SJCRH30 (cell line): ENCODE measurements around the gene ZSWIM3. TPM values are rescaled to one million over a fixed set of nuclear protein-coding genes. Genes with fewer than 3 reads are reported as not detected.
"Not testable (repeated sequence)": the region's sequence is repeated elsewhere in the genome, so short reads cannot be mapped to it uniquely, and the experiment has no call there.

Experiments
- DNase-seq, 2 experiments: peaks; one replicate each; pipeline ENCODE4 v3.0.0-alpha.2; 2015 to 2020
- H3K27ac ChIP-seq: fragments of 250-450 bp; sonication (Bioruptor Pico); 2 replicates; pipeline ENCODE4 v1.5.1; 2020; ENCODE audit warnings: mild to moderate bottlenecking, moderate library complexity
- H3K27me3 ChIP-seq: fragments of 250-450 bp; sonication (Bioruptor Pico); 2 replicates; pipeline ENCODE4 v1.5.1; 2020; ENCODE audit warnings: mild to moderate bottlenecking, moderate library complexity
- H3K36me3 ChIP-seq: fragments of 250-450 bp; sonication (Bioruptor Pico); 2 replicates; pipeline ENCODE4 v1.5.1; 2020; ENCODE audit warnings: mild to moderate bottlenecking, moderate library complexity
- H3K4me1 ChIP-seq: fragments of 250-450 bp; sonication (Bioruptor Pico); 2 replicates; pipeline ENCODE4 v1.5.1; 2020; ENCODE audit warnings: mild to moderate bottlenecking, moderate library complexity
- H3K4me3 ChIP-seq: fragments of 250-450 bp; sonication (Bioruptor Pico); 2 replicates; pipeline ENCODE4 v1.5.1; 2020; ENCODE audit warnings: mild to moderate bottlenecking, moderate library complexity
- H3K9me3 ChIP-seq: fragments of 250-450 bp; sonication (Bioruptor Pico); replicated peaks from 2 replicates; pipeline ENCODE4 v1.5.1; 2020; ENCODE audit warnings: mild to moderate bottlenecking, moderate library complexity
- total RNA-seq: library from RNA; depleted of rRNA; stranded (reverse); fragments of >200 nt; shearing (Covaris generic); gene quantifications from 2 replicates; pipeline ENCODE4 v1.2.3, GENCODE V29; 2014

Gene ZSWIM3
- total RNA-seq, 1 experiment from 2014 or later, result 6.2 TPM

DNA sequence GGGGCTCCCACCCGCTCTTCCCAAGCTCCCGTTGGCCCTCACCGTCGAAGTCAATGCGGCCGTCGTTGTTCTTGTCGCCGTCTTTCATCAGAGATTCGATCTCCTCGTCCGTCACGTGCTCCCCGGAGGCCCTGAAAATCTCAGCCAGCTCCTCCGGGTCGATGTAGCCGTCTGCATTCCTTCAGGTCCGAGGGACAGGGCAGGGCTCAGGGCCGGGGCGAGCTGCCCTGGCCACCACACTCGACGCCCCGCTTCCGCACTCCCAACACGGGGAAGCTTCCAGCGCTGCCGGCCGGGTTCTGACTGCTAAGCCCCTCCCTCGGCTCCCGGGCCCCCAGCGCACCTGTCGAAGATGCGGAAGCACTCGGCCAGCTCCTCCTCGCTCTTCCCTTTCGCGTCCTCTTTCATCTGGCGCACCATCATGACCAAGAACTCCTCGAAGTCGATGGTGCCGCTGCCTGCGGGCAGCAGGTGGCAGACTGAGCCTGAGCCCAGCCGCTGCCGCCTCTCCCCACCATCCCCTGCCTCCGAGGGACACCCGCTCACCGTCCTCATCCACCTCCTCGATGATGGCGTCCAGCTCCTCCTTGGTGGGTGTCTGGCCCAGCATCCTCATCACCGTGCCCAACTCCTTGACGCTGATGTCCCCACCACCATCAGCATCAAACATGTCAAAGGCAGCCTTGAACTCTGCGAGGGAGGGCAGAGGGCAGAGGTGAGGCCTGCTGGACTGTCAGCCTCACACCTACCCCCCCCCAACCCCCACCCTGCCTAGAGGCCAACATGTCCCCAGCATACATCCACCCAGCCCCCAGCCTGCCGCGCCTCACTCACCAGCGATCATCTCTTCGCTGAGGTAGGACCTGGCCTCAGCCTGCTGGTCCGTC lies 33.2 kb upstream of the ZSWIM3 start:
- H3K27me3 ChIP-seq, result no peaks in the 10 kb centered on the region
- peaks cover 45% of the 10 kb centered on the region for H3K4me1 ChIP-seq
- no peak overlapping the region for H3K4me3 ChIP-seq
- peak; percentile 59 to 62 for DNase-seq
- H3K9me3 ChIP-seq, result no peaks in the 10 kb centered on the region
- no peaks in the 10 kb centered on the region for H3K36me3 ChIP-seq
- H3K27ac ChIP-seq, result no peak overlapping the region

DNA sequence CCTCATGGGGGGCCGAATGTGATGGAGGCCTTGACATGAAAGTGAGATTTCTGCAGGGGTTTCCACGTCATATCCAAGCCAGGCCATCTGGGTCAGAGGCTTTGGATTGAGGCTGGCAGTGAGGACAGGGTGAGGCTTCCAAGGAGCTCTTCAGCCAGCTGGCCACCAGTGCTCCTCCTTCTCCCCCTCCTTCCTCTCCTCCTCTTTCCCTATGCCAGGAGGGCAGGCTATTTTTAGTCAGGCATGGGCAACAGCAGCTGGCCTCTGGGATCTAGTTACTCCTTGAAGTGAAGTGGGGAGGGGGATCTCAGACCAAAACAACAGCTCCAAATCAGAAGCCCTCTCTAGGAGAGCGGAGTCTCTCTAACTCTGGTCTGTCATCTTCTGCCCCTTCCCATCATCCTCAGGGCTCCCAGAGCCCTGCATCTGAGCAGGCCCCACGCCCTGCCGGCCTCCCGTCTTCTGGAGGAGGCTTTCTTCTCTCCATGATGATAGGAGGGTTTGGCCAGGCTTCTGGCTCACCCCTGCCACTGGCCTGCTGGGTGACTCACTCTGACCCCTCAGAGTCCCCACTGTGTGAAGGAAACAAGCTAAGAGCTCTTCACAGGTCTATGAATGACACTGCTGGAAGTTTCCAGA lies 30.9 kb upstream of the ZSWIM3 start:
- DNase-seq, result peak; percentile 57 to 72
- peak overlapping the region; percentile 23; the same call in 1 of the 2 replicates for H3K27ac ChIP-seq
- H3K36me3 ChIP-seq, result no peaks in the 10 kb centered on the region
- no peaks in the 10 kb centered on the region for H3K27me3 ChIP-seq
- H3K4me1 ChIP-seq, result peaks cover 48% of the 10 kb centered on the region
- H3K9me3 ChIP-seq, result no peaks in the 10 kb centered on the region
- H3K4me3 ChIP-seq, result no peak overlapping the region

DNA sequence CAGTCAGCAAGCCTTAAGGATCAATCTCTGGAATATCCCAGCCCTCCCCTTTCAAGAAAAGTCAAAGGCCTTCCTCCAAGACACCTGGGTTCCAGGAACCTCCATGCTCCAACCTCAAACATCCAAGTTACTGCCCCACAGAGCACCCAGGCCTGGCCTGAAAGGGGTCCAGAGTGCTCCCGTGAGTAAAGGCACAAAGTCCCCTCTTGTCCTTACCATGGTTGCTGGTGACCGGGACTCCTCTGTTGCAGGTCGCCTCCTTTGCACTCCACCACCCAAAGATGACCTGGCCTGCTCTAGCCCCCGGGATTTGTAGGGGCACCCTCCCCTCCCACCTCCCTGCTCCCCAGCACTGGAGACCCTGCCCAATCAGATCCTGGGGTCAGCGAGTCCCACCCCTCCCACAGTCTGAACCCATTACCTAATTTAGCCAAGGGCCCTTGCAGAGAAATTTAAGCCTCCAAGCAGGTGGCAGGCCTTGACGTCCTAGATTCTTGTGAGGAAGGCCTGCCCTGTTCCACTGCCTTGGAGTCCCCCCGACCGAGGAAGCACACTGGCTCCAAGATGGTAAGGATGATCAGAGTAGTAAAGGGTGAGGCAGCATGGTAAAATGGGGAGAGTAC lies 30.3 kb upstream of the ZSWIM3 start, which contains the start of gene TNNC2:
Gene TNNC2 (minus strand): TSS at position 283 of the 623 bp plus-strand sequence. CDS start 64 bp downstream, at position 219.
- Histone ChIP-seq H3K27me3 (no peaks in the 10 kb centered on the region), H3K27ac (peak within 1 kb of the TSS; percentile 73), H3K36me3 (no peaks in the 10 kb centered on the region), H3K4me1 (peaks cover 48% of the 10 kb centered on the region), H3K9me3 (no peaks in the 10 kb centered on the region), H3K4me3 (no peak within 1 kb of the TSS)
- no peak for DNase-seq

DNA sequence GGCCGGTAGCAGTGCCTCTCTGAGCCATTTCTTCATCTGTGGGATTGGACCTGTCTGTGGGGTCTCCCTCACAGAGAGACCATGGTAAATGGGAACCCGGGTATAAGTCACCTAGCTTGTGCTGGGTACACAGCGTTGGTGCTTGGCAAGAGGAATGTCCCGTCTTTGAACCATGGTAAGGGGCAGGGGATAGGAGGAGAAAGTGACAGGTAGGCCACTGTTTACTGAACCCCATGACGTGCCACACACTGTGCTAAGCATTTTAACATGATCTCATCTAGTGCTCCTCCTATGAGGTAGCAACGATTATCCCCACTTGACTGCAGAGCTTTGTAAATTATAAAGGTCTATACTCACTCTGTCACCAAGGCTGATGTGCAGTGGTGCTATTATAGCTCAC lies 29.7 kb upstream of the ZSWIM3 start:
- H3K27me3 ChIP-seq, result no peaks in the 10 kb centered on the region
- H3K4me1 ChIP-seq, result peaks cover 49% of the 10 kb centered on the region
- DNase-seq, result no peak
- no peak overlapping the region for H3K4me3 ChIP-seq
- no peaks in the 10 kb centered on the region for H3K36me3 ChIP-seq
- H3K27ac ChIP-seq, result no peak overlapping the region; the same call in 1 of the 2 replicates
- H3K9me3 ChIP-seq, result no peaks in the 10 kb centered on the region

DNA sequence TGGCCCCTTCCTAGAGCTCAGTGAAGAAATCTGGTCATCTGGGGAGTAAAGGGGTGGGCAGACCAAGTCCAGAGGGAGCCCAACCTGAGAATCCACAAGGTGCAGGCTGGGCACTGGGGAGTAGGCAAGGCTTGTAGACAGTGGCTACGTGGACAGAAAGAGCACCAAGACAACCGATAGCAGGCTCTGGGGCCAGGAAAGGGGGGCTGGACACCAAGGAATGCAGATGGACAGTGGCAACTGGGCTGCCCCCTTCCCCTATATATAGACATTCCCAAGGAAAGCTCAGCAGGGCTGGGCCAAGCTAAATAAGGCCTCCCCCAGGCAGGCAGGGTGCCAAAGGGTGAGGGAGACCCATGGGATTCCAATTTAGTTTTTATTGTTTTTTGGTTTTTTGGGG lies 28.8 kb upstream of the ZSWIM3 start:
- H3K4me3 ChIP-seq, result no peak overlapping the region
- peak; percentile 100 for DNase-seq
- H3K4me1 ChIP-seq, result peaks cover 51% of the 10 kb centered on the region
- no peaks in the 10 kb centered on the region for H3K36me3 ChIP-seq
- no peaks in the 10 kb centered on the region for H3K27me3 ChIP-seq
- no peaks in the 10 kb centered on the region for H3K9me3 ChIP-seq
- H3K27ac ChIP-seq, result peak overlapping the region; percentile 73

DNA sequence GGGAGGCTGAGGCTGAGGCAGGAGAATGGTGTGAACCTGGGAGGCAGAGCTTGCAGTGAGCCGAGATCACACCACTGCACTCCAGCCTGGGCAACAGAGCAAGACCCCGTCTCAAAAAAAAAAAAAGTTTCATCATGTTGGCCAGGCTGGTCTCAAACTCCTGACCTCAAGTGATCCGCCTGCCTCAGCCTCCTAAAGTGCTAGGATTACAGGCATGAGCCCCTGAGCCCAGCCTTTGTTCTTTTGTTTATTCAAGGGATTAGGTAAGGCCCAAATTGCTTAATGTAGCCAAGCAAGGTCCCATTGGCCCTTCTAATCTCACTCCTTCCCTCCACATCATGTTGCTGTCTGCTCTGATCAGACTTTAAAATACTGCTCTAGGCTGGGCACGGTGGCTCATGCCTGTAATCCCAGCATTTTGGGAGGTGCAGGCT lies 27.7 kb upstream of the ZSWIM3 start:
- H3K4me1 ChIP-seq, result peaks cover 45% of the 10 kb centered on the region
- H3K4me3 ChIP-seq, H3K27ac ChIP-seq, H3K36me3 ChIP-seq, DNase-seq, H3K9me3 ChIP-seq, H3K27me3 ChIP-seq: not testable (repeated sequence)

DNA sequence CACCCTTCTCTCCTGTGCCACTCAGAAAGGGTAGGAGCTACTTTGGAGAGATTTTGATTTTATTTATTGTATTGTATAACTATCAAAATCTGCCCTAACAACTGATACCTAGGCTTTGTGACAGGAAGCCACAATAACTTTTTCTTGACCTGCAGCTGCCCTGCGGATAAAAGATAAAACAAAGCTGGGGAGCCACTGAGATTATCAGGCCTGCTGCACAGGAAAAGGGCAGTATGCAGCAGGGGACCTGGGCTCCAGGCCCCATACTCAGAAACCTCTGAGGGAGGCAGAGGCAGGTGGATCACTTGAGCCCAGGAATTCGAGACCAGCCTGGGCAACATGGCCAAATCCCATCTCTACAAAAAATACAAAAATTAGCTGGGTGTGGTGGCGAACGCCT lies 24.8 kb upstream of the ZSWIM3 start:
- no peak overlapping the region for H3K27ac ChIP-seq

DNA sequence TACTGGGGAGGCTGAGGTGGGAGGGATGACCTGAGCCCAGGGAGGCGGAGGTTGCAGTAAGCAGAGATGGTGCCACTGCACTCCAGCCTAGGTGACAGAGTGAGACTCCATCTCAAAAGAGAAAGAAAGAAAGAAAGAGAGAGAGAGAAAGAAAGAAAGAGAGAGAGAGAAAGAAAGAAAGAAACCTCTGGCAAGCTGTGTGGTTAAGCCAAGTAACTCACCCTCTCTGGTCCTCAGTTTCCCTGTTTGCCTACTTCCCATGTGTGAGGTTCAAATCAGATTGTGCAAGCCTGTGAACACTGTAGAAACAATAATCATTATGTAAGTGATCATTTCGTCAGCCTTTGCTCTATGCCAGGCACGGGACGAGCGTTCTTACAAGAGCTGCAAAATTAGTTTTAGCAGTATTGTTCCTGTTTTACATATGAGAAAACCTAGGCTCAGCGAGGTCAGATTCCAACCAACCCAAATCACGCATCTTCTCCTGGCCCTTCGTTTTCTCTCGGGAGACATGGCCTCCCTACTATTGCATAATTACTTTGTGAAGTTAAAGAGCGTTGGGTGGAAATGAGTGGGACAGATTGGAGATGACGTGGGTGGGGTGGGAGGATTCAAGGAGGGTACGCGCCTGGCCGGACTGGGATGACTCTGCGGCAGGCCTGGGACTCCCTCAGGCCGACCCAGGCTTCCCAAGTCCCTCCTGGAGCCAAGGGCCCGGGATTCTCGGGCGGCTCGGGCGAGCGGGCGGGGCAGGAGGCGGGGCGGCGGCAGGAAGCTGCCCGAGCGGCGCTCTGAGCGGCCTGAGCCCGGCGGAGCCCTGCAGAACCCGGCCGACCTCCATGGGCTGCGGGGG lies 24.2 kb upstream of the ZSWIM3 start, which contains the start of gene SNX21:
Gene SNX21 (plus strand): TSS at position 770 of the 853 bp plus-strand sequence. CDS start 121 bp downstream, outside the sequence.
- no peaks in the 10 kb centered on the region for H3K9me3 ChIP-seq
- no peaks in the 10 kb centered on the region for H3K27me3 ChIP-seq
- peak; percentile 93 to 94 for DNase-seq
- peaks cover 32% of the 10 kb centered on the region for H3K4me1 ChIP-seq
- H3K36me3 ChIP-seq, result no peaks in the 10 kb centered on the region
- H3K4me3 ChIP-seq, result peak within 1 kb of the TSS; percentile 64
- H3K27ac ChIP-seq, result peak within 1 kb of the TSS; percentile 21; the same call in 1 of the 2 replicates

More for the DNA sequence above, 24.8 kb upstream of the ZSWIM3 start:
- DNase-seq, result no peak
- Histone ChIP-seq H3K27me3 (no peaks in the 10 kb centered on the region), H3K4me1 (peaks cover 39% of the 10 kb centered on the region), H3K4me3 (no peak overlapping the region), H3K9me3 (no peaks in the 10 kb centered on the region), H3K36me3 (no peaks in the 10 kb centered on the region)

DNA sequence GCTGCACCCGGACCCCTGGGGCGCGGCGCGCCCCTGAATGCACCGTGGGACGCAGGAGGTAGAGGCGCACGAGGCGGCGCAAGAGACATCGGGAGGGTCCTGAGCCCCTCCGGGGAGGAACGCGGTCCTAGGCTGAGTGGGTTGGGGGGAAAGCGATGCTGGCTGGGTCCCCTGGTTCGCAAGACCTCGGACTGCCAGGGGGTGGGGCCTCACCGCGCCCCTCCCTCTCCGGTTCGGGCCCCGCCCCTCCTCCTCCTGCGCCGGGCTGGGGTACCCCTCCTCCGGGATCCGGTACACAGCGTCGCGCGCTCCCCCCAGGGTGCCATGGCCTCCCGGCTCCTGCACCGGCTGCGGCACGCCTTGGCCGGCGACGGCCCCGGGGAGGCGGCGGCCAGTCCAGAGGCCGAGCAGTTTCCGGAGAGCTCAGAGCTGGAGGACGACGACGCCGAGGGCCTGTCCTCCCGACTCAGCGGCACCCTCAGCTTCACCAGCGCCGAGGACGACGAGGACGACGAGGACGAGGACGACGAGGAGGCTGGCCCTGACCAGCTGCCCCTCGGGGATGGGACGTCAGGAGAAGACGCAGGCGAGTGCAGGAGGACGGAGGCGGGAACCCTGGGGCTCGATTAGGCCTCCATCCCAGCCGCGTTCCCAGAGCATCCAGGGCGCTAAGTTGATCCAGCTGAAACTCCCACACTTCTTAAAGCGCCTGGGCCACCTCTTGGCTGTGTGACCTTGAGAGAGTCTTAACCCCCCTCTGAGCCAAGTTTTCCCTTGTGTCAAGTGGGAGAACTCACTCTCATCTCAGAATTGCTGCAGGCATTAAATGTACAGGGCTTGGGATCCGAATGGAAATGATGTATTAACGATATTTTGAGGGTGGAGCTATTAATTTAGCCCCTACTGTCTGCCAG lies 23.3 kb upstream of the ZSWIM3 start:
- Histone ChIP-seq H3K36me3 (no peaks in the 10 kb centered on the region), H3K9me3 (no peaks in the 10 kb centered on the region), H3K27ac (peak overlapping the region; percentile 21; the same call in 1 of the 2 replicates), H3K27me3 (no peaks in the 10 kb centered on the region), H3K4me3 (peak overlapping the region; percentile 64), H3K4me1 (peaks cover 25% of the 10 kb centered on the region)
- peak; percentile 81 to 87 for DNase-seq

DNA sequence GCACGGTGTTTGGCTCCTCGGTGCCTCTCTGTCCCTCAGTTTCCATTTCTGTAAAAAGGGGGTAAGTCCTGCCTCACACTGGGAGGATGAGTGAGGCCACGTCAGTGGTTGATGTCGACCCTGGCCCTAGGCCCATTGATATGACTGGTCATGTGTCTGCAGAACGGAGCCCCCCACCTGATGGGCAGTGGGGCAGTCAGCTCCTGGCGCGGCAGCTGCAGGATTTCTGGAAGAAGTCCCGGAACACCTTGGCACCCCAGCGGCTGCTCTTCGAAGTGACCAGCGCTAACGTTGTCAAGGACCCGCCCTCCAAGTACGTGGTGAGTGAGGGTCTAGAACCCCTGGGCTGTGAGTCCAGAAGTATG lies 22.6 kb upstream of the ZSWIM3 start:
- no peaks in the 10 kb centered on the region for H3K27me3 ChIP-seq
- no peak overlapping the region for H3K27ac ChIP-seq
- peaks cover 21% of the 10 kb centered on the region for H3K4me1 ChIP-seq
- no peak overlapping the region for H3K4me3 ChIP-seq
- DNase-seq, result no peak
- H3K9me3 ChIP-seq, result no peaks in the 10 kb centered on the region
- H3K36me3 ChIP-seq, result no peaks in the 10 kb centered on the region

DNA sequence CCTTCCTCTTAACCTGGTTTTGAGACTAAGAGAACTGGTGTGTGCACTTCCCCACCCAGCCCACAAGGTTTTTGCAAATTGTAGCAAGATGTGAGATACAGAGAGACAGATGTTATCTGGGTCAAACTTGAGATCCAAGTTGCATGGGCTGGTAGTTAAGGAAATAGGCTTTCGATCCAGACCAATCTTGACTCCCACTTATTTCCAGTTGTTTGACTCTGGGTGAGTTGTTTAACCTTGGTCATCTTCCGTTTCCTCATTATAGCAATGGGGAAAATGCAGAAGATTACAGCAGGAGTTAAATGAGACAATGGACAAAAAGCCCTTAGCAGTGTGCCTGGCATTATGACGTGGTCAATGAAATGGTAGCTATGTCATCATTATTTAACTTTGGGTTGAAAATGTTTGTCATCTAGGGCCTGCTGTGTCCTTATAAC lies 22.1 kb upstream of the ZSWIM3 start:
- Histone ChIP-seq H3K27ac (no peak overlapping the region), H3K4me3 (no peak overlapping the region)

DNA sequence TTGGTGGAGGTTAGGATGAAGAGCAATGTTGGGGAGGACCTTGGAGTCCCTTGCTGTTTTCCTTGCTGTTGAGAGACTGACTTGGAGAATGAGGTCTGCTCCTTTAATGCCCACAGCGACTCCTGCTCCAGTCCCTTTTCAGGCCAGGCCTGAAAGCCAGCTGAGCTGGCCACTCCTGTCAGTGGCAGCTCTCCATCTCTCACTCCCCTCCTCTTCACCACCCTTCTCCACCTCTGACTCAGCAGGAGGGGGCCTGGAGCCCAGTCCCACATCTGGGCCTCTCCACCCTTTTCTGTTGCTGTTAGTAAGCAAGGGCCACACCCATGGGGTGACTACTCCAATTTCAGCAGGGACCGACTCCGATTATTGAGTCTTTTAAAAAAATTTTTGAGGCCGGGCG lies 21.6 kb upstream of the ZSWIM3 start:
- H3K27ac ChIP-seq, result no peak overlapping the region
- DNase-seq, result no peak
- H3K4me1 ChIP-seq, result peaks cover 21% of the 10 kb centered on the region
- H3K9me3 ChIP-seq, result no peaks in the 10 kb centered on the region
- H3K36me3 ChIP-seq, result no peaks in the 10 kb centered on the region
- no peaks in the 10 kb centered on the region for H3K27me3 ChIP-seq
- H3K4me3 ChIP-seq, result no peak overlapping the region

More for the DNA sequence above, 22.1 kb upstream of the ZSWIM3 start:
- DNase-seq, result no peak
- Histone ChIP-seq H3K27me3 (no peaks in the 10 kb centered on the region), H3K4me1 (peaks cover 21% of the 10 kb centered on the region), H3K36me3 (no peaks in the 10 kb centered on the region), H3K9me3 (no peaks in the 10 kb centered on the region)

DNA sequence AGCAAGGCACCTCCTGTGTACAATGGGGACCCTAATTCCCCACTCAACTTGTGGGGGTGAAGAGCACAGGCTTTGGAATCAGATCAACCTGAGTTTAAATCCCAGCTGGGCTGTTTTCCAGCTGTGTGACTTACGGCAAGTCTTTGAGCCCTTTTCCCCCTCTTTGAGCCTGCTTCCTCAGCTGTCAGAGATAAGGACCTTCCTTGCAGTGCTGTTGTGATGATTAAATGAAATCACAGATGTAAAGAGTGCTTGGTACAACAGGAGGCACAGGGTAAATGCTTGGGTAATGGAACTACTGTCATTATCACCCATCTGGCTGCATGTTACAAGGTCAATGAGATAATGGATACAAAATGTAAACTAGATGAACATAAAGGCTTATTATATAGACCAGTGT lies 20.6 kb upstream of the ZSWIM3 start:
- H3K4me3 ChIP-seq, result no peak overlapping the region
- no peaks in the 10 kb centered on the region for H3K27me3 ChIP-seq
- peaks cover 4% of the 10 kb centered on the region; the same call in 1 of the 2 replicates for H3K36me3 ChIP-seq
- H3K27ac ChIP-seq, result no peak overlapping the region
- no peaks in the 10 kb centered on the region for H3K9me3 ChIP-seq
- peaks cover 21% of the 10 kb centered on the region for H3K4me1 ChIP-seq
- no peak for DNase-seq
